Prostate gland (tissue), 2 donors: ENCODE data around the gene CASQ2.
A peak's percentile ranks its signal among the peaks of the same experiment; 100 is the strongest.

Experiments
- POLR2A ChIP-seq: fragments of 450-650 bp; IDR thresholded peaks from one replicate; pipeline ENCODE4 v1.6.1; 2016; ENCODE audit warnings: antibody characterized with exemption, mild to moderate bottlenecking
- POLR2AphosphoS5 ChIP-seq: sonication (generic); formaldehyde crosslinking; IDR thresholded peaks from one replicate; pipeline ENCODE4 v1.6.1; 2017; ENCODE audit warnings: antibody characterized with exemption
- TF ChIP-seq, protein P1 (sequence below), 4 experiments: fragments of 200-600 bp in 2 of 4; fragments of 450-650 bp in 2 of 4; sonication (generic) in 2 of 4; IDR thresholded peaks; 1 replicate in 3 of 4; 2 replicates in 1 of 4; pipeline ENCODE4 v1.5.1; 2016 to 2019; ENCODE audit warnings: antibody characterized with exemption in 4 of 4, mild to moderate bottlenecking in 2 of 4, moderate library complexity in 2 of 4

DNA sequence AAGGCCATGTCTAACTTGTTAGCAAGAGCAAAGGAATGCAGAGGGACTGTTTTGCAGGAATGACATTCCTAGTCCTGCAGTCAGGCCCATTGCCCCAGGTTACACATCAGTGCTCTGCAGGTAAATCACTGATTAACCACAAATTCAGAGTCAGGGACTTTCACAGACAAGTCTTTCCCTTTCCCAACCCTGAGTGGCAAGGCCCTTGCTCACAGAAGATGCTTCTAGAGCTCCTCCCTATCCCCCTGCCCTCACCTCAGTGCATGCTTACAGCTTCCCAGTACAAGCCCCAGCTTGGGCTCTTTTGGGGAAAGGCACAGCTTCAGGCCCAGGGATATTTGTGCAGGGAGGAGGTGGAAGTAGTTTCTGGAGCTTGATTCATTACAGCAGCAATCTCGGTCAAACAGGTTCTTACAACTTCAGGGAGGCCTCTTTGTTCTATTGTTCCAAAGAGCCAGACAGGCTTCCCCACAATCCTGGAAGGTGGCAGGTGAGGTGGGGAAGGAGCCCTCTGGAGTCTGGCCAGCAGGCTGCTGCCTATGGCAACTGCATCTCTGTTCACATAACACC, 53.9 kb downstream of the CASQ2 start:
- TF ChIP-seq, protein P1, sequence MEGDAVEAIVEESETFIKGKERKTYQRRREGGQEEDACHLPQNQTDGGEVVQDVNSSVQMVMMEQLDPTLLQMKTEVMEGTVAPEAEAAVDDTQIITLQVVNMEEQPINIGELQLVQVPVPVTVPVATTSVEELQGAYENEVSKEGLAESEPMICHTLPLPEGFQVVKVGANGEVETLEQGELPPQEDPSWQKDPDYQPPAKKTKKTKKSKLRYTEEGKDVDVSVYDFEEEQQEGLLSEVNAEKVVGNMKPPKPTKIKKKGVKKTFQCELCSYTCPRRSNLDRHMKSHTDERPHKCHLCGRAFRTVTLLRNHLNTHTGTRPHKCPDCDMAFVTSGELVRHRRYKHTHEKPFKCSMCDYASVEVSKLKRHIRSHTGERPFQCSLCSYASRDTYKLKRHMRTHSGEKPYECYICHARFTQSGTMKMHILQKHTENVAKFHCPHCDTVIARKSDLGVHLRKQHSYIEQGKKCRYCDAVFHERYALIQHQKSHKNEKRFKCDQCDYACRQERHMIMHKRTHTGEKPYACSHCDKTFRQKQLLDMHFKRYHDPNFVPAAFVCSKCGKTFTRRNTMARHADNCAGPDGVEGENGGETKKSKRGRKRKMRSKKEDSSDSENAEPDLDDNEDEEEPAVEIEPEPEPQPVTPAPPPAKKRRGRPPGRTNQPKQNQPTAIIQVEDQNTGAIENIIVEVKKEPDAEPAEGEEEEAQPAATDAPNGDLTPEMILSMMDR (IDR thresholded peaks at IDR 0.05), result peak in 1 of 4 experiments; percentile 12
- peak; percentile 94 for TF ChIP-seq POLR2AphosphoS5
- no peak for TF ChIP-seq POLR2A
